NCI-H187 (cell line): ENCODE results near the gene KLK12.
"Not testable (repeated sequence)": the region's sequence is repeated elsewhere in the genome, so short reads cannot be mapped to it uniquely, and the experiment has no call there.

Experiments
- DNase-seq, 2 experiments: peaks; one replicate each; lab custom pipeline; 2025; lab: John Stamatoyannopoulos, UW

KLK12 gene

DNA sequence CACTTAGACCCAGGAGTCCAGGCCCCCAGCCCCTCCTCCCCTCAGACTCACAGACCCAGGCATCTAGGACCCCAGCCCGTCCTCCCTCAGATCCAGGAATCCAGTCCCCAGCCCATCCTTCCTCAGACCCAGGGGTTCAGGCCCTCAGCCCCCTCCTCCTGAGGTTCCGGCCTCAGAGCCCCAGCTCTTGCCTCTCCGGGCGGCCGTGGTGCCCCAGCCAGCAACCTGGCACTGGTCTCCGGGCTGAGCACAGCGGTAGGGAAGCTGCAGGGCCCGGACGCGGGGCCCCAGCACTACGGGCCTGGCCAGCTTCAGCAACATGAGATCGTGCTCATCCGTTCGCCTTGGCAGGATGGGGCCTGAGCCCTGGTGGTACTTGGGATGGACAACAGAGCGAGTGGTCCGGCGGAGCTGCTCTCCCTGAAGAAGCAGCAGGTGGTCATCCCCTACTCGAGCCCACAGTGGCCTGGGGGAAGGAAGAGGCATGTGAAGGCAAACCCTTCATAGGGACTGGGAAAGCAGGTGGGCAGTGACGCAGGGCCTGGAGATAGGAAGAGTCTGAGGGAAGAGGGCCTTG is 19.0 kb downstream of the KLK12 start:
- no peak for DNase-seq

DNA sequence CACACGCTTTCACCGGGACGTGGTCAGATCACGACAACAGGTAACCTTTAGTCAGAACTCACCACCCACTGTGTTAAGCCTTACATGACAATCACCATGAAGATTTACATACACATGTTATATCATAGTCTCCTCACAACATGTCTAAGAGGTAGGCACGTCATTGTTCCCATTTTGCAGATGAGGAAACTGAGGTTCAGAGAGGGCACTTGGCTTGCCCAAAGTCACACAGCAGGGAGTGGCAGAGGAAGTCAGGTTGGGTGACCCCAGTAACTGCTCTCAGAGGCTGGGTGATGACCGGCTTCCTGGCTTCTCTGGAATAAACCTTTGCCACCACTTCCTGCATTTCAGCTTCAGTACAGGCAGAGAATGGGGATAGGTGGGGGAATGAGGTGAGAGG is 20.6 kb downstream of the KLK12 start:
- no peak for DNase-seq

DNA sequence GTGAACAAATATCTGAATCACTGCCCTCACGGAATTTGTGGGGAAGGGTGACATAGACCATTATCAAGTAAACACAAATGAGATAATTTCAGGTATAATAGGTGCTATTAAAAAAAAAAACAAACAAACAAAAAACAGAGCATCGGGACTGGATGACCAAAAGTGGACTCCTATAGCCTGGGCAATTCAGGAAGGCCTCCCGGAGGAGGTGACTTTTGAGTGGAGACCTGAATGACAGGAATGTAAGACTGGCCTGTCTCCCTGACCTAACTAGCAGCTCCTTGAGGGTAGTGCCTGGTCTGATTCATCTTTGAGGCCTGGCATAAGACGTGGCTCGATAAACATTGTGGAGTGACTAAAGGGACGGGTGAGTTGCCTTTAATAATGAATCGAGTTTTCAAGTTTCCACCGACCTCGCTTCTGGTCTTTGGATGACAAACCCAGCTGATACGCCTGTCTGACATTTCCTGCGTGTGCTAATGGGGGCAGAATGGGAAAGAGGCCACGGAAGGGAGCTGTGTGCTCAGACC is 22.1 kb downstream of the KLK12 start:
- no peak for DNase-seq

DNA sequence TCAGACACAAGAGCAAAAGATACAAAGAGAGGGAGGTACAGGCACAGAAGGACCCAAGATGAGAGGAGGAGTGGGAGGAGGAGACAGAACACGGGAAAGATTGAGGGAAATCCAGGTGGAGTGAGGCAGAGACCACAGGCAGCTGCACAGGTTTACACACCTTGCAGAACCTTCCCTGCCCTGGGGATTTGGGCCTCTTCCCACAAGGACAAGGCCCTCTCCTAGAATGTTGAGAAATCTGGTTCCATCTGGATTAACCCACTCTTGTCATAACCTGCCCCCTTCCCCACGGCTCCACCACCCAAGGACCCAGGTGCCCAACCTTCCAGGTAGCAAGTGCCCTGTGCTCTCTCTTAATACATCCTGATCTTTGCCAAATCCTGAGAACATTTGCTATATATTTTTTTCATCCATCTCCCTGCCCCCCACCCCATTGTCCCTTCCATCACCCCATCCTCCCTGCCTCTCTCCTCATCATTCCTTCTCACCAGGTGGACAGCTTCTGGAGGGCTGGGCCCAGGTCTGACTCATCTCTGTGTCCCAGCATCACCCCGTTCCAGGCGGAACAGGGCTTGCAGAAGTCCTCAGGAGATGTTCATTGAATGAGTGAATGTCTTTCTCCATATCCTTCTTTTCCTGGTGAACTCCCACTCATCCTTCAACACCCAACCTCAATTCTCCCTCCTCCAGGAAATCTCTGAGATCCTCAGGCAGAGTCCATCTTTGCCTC is 24.6 kb downstream of the KLK12 start:
- no peak for DNase-seq

DNA sequence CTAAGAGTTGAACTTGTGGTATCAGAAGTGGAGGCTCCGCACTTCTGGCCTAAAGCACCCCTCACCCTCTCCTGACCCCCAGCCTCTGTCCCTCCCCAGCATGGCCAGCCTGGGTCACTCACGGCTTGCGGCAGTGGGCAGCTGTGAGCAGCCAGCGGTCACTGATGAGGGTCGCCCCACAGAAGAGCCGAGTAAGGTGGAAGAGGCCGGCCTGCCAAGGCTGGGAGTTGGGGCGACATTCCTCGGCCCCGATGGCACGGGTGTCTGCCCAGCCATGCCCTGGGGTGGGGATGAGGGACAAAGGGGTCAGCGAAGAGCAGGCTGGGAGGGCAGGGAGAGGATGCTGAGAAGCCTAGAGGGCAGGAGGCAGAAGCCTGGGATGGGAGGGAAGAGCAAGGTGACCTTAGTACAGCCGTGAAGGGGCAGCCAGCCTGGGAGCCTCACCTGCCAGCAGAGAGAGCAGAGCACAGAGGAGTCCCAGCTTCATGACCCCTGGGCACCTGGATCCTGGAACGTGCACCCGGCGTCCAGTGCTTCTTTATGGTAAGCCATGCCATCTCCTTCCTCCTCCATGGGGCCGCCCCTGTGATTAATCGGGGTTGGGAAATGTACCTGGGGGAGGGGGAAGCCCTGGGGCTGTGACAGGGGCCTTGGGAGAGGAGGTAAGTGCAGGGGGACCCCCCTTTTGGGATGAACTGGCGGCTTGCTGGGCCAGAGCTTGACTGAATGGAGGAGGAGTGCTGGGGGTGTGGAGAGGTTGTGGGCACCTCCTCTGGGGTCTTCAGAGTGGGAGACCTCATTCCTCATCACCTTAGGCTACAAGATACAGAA is 25.5 kb downstream of the KLK12 start:
- DNase-seq, result no peak

DNA sequence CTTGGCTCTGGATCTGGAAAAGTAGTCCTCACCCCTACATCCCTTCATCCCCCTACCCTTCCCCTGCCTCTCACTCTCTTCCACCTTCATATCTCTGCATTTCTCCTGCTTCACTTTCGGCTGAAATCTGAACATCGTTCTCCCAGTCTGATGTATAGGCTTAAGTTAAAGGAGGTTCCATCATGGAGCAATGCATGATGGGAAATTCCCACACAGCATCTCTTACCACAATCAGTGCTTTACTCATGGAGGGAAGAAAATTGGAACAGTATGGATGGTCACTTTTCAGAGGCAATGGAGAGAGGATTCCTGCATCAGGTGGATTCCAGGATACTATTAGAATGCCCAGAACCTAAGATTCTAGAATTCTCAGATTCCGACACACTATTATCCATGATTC is 27.3 kb downstream of the KLK12 start:
- DNase-seq, result no peak

DNA sequence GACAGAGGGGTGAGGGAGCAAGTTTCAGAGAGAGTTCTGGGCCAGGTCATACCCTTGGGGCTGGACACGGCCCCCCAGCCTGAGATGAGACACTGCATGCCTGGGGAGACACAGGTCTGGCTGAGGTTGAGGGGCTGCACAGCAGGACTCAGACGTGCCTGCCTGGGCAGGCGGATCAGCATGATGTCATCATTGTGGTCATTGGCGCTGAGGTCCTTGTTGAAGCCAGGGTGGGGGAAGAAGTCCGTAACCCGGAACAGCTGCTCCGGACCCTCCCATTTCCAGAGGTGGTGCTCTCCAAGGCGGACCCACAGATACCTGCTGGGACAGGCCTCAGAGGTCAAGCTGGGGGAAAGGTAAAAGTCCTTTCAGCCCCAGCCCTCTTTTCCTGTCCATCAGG is 28.4 kb downstream of the KLK12 start:
- no peak for DNase-seq

DNA sequence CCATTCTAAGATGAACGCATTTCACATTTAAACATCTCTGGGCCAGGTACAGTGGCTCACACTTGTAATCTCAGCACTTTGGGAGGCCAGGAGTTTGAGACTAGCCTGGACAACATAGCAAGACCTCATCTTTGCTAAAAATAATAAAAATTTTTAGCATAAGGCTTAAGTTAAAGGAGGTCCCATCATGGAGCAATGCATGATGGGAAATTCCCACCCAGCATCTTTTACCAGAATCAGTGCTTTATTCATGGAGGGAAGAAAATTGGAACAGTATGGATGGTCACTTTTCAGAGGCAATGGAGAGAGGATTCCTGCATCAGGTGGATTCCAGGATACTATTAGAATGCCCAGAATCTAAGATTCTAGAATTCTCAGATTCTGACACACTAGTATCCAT is 29.6 kb downstream of the KLK12 start:
- no peak for DNase-seq

DNA sequence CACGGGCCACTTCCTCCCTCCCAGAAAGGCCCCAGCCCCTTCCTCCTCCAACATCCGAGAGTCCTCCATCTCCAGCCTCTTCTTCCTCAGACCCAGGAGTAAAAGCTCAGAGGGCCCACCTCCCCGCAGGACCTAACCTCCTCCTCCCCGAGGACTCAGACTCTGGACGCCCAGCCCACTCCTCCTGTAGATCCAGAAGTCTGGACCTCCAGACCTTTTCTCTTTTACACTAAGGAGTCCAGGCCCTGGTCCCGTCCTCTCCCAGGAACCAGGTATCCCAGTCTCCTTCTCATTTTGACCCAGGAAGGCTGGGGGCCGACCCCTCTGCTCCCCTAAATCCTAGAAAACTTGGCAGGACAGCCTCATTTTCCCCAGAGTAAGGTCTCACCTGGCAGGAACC is 31.5 kb downstream of the KLK12 start:
- no peak for DNase-seq

DNA sequence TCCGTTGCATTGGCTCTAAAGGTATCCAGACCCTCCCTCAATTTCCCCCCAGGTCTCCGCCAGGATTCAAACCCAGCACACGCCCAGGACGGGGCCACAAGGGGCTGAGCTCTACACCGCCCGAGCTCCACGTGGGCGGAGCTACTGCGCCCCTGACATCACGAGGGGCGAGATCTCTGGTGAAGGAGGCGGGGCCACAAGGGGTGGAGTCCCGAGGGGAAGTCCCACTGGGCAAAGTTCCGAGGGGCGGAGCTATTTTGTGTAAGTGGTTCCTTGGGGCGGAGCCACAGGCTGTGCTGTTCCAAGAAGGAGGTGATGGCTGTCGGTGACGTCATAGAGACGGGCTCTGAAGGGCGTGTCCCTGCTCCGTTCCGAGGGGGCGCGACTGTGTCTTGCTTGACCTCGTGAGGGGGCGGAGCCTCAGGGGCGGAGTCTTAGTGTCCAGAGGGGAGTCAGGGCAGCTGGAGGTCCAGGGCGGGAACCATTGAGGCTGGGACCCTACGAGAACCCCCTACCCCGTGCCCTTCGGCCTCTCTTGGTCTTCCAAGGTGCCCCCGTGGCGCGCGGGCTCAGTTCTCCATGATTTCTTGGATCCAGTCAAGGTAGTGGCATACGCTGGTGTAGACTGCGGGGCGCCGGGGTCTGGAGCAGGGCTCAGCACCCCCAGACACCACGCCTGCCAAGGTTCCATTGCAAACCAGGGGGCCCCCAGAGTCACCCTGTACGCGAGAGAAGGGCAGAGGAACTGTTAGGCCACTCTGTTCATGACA is 32.1 kb downstream of the KLK12 start:
- no peak for DNase-seq

DNA sequence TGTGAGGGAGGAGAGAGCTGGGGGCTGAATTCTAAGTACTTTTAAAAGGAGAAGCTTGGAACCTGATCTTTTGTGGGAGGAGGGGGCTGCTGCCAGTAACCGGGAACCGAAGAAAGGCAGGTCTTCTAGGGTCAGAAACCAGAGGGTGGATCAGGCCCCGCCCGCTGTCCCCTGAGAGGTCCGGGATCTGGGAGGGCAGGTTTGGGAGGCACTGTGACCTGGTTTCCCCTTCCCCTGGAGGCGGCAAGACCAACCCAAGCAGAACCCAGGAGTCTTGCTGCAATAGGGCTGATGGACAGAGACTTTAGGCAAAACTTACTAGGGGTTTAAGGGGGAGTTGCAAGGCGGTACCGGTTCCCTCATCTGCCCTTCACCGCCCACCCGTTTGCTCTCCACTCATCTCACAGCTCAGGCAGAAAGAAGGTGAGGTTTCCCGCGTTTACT is 32.7 kb downstream of the KLK12 start:
- DNase-seq, result no peak

DNA sequence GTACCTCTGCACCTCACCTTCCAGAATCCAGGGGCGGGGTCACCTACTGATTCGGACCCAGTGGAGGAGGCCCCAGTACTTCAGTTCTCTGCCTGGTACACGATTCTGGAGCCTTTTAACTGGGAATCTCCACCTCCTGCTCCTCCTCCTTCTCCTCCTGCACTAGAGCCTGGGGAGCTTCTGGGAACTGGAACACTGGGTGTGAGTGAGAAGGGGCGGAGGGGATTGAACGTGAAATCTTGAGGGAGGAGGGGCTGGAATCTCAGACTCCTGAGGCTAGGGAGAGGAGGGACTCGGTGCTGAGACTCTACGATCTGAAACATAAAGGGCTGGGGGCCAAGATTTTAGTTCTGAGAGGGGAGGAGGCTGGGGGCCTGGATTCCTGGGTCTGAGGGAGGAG is 33.3 kb downstream of the KLK12 start, which contains the start of gene KLK8:
Gene KLK8, minus strand, starts transcription at position 90 of the 400 bp plus-strand sequence. CDS start 437 bp downstream, outside the sequence.
- no peak for DNase-seq

DNA sequence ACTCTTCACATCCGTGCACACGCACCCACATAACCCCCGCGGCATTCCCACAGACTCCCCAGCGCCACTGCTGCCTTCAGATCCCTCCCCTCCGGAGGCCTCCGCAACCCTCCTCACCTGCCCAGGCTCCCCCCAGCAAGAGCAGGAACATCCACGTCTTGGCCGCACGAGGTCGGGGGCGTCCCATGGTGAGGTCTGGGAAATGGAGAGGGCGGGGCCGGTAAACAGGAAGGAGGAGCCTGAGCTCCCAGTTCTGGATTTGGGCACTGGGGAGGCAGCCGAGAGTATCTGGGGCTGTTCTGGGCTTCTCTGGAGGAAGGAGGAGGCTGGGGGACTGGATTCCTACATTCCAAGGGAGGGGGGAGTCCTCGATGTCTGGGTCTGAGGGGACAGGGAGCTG is 33.8 kb downstream of the KLK12 start:
- no peak for DNase-seq

DNA sequence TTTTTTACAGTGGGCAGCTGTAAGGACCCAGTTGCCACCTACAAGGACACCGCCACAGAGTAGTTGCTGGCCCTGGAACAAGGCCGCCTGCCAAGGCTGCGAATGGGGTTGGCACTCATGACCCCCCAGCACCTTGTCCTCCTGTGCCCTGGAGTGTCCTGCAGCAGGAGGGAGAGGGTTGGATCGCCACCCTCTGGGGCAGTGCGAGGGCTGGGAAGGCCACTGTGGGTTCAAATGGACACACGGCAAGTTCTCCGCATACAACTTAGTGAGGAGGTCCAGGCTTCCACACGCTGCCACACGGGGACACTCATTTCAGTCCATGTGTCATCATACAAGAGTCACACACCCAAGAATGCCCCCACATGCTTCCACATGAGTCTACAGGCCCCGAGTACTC is 34.4 kb downstream of the KLK12 start:
- no peak for DNase-seq

DNA sequence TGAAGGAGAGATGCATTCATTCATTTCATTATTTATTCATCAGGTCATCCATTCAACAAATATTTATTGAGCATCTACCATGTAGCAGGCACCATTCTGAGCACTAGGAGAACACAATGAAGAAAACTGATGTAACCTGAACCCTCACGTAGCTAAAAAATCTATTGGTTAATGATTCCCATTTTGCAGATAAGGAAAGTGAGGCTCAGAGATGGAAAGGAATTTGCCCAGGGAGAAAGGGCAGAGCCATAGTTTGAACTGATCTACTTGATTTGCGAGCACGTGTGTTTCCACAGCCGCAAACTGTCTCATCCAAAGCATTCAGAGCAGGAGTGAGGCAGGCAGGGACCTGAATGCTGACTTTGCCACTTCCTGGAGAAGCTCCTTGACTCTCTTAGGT is 36.1 kb downstream of the KLK12 start:
- DNase-seq, result no peak

DNA sequence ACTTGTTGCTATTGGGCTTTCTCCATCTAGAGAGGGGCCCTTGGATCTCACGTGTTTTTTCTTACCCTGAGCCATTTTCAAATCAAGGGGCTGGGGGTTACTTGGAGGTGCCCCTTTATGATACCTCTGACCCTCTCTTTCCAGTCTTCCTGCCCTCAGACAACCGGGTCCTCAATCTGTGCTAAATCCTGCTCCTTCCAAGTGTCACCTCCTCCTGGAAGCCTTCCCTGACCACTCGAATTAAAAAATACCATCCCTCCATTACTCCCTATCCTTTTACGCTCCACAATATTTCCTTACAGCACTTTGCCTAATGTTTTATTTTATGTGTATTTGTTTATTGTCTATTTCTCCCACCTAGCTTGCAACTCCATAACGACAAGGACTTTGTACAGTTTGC is 36.7 kb downstream of the KLK12 start:
- no peak for DNase-seq

DNA sequence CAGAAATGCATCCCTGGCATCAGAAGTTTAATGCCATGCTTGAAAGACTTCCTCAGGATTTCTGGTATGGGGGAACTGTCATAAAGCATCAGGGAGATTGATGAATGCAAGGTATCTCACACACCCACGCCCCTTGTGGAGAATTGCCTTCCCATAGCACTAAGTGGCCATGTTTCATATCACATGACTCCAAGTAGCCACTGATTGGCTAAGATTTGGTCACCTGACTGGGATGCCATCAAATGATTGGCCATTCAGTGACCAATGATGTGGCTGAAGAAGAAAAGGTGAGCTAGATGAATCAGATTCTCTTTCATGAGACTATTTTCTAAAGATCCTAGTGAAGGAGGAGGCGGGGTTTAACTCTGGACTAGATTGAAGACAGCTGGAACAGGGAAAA is 40.7 kb downstream of the KLK12 start:
- no peak for DNase-seq

DNA sequence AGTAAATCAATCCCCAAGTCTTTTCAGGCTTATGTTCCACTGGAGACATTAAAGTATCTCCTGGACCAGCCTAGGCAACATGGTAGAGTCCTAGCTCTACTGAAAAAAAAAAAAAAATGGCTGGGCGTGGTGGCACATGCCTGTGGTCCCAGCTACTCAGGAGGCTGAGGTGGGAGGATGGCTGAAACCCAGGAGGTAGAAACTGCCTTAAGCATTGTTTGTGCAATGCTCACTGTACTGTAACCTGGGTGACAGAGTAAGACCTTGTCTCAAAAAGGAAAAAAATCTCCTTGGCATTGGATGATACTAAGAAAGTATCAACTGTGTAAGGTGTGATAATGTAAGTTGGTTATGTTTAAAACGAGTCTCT is 42.2 kb downstream of the KLK12 start:
- no peak for DNase-seq

DNA sequence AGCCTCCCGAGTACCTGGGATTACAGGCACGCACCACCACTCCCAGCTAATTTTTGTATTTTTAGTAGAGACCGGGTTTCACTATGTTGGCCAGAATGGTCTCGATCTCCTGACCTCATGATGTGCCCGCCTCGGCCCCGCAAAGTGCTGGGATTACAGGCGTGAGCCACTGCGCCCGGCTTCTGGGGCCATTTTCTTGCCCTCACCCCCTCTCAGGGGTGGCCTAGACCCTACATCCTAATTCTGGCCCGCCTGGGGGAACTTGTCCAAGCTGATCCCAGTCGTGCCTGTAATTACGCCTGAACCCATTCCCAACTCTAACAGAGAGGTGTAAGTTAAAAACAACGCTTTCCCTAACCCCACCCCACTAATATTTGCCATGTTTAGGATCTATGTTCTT is 50.4 kb downstream of the KLK12 start:
- DNase-seq, result not testable (repeated sequence)

DNA sequence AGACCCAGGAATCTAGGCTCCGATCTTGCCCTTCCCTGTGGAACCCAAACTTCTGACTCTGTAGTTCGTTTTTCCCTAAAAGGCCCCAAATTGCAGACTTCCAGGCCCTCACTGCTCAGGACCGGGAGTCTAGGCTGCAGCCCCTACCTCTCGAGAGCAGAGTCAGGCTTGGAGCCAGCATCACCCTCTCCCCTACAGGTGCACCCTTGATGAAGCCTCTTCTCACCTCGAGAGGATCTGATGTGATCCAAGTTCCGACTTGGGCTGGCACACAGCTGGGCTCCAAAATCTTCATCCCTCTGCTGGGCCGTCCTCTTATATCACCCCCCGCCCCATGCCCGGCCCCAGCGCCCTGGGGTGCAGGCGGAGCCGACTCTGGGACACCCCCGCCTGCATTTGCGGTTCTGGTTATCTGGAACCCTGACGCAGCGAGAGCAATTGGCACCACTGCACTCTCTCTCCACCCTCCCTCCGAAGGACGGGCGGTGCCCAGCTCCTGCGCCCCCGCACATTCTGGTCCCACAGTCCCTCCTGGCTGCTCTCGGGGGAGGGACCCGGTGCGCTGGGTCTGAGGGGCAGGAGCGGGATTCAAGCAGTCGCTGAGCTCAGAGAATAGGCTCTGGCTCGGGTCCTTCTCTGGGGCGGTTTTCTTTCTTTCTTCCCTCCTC is 51.0 kb downstream of the KLK12 start, which contains the start of gene KLK7:
Gene KLK7, minus strand, starts transcription at position 293 of the 668 bp plus-strand sequence. CDS start 1,518 bp downstream, outside the sequence.
- no peak for DNase-seq

DNA sequence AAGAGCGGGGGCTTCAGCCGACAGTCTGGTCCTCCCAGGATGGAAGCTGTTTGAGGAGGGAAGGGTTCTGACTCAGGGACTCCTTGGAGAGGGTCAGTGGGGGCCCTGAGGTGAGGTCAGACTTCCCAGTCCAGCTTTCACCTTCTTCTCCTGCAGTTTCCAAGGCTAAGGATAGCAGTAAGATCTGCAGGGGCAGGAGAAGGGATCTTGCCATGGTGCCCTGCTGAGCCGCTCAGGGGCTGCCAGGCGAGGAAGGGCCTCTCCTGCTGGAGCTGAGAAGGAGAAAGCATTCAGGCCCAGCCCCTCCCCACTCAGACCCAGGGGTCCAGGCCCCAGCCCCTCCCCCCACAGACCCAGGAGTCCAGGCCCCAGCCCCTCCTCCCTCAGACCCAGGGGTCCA is 52.6 kb downstream of the KLK12 start:
- no peak for DNase-seq
